Activated naive CD4-positive, alpha-beta T cell (primary cell): ENCODE data around the gene ZNF827.

Experiments
- DNase-seq, 4 experiments: peaks; one replicate each; lab custom pipeline; 2025; lab: John Stamatoyannopoulos, UW

ZNF827 gene

DNA sequence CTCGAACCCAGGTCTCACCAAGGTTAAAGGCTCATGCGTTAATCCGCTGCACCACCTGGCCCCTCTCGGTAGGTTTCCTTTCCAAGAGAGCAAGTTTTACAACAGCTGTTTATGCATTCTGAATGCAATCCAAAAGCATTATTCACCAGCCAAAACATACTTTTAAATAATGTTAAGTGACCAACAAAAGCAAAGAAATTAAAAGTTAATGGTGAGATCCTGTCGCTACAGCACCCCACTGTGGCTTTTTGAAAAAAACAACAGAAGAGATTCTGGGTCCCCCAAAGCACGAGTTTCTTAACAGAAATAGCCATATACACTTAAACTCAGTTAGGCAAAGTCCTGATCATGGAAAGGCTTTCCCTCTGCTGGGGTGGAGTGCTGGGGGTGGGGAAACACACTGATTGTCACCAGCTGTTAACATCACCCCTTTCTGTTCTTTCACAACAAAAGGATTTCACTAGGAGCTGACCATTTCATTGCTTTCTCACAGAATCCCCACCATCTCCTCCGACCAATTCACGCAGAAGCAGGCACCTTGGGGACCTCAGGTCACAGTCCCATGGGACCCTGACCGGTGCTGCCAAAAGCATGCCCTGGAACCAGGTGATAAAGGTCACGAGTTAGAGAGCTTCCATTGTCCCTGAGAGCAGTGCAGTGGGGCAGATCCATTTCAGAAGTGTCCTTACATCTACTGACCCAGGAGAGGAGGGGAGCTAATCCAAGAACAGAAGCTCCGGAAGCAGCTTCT is 51.2 kb downstream of the ZNF827 start:
- DNase-seq, result no peak

DNA sequence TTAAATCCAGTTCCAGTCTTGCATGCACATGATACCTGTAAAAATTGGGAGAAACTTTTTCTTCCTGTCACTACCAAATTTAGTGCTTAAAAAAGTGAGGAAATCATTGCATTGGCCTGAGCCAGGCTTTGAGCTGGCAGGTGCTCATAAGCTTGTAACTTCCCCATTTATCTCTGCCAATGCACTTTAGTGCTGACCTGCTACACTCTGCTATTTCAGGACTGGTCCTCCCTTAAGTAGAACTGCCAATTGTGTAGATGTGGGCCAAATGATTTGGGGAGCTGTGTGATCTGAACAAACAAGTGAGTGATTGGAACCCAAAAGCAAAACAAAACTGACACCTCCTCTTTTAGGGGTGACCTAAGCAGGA is 51.8 kb downstream of the ZNF827 start:
- DNase-seq, result no peak

DNA sequence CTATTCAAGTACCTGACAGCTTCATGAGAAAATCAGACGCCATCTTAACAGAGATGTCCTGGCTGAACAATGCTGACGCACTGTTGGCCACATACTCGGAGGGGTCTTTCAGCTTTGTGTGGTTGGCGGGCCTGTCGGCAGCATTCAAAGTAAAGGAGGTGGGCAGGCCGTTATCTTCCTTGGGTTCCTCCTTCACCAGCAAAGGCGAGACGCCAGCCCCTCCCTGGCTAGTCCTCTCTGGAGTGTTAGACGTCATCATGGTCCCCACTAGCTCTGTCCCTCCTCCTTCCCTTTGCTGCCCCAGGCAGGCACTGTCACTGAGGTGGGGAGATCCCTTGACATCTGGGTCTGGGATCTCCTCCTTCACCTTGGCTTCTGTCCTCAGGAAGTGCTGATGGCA is 53.0 kb downstream of the ZNF827 start:
- DNase-seq, result no peak

DNA sequence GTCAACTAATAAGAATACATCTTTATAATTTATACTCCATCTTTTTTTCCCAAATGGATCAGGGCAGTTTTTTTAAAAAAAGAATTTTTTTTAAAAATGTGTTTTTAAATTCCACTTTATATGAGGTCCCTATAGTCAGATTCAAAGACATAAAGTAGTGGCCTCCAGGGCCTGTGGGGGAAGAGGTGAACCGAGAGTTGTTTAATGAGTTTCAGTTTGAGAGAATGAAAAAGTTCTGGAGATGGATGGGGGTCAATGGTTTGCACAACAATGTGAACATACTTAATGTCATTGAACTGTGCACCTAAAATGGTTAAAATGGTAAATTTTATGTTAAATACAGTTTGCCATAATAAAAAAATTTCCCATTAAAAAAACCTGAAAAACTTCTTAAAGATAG is 53.8 kb downstream of the ZNF827 start:
- DNase-seq, result no peak

DNA sequence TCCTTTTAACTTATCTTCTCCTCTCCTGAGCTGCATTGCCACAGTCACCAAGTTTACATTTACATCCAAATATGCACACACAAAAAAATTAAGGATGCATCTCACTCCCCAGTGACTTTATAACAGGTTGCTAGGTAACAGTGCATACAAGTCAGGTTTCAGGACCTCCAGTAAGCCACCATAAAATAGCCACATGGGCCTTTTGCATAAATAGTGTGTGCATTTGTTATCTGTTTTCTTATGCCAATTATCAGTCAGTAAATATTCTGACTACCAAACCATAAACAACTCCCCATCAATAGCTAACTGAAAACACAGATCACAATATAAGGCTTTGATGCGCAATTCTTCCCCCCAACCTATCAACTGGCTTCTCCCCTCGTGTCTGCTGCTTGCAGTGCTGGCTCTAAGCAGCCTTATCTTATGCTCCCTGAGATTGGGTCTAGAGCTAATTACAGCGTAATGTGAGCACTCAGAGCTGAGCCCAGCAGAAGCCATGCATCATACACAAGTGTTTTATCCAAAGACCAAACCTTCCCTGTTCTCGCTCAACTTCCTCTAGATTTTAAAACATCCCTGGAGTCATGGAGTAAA is 55.4 kb downstream of the ZNF827 start:
- no peak for DNase-seq

DNA sequence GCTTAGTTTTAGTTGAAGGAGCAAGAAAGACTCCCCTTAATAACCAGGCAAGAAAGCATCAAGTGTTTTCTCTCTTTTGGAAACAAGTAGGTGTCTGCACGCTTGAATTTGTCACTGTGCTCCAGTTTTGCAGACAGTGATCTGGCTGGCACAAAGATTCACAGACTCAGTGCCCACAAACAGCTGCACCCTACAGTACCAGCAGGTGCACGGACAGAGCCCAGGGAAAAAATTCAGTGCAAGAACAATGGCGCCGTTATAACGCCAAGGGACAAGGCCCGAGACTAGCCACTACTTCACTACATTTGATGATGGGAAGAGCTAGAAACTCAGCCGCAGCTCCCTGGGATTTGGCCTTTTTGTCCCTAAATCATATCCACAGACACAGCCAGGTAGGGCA is 56.0 kb downstream of the ZNF827 start:
- no peak for DNase-seq

DNA sequence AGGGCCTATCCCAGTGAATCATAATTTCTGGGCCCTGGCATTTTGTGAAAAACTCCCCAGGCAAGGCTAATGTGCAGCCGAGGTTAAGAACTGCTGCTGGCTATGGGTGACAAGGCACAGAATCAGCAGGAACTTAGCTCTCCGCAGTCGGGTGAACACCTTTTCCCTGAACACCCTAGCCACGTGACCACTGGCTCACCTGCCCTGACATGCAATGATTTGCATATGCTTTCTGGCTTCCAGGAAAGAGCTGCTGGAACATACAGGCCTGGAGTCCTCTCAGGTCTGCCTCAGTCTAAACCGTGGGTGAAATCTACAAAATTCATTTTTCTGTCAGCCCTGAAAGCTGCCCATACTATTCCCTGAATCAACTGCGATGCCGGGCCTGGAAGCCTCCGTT is 56.6 kb downstream of the ZNF827 start:
- no peak for DNase-seq

DNA sequence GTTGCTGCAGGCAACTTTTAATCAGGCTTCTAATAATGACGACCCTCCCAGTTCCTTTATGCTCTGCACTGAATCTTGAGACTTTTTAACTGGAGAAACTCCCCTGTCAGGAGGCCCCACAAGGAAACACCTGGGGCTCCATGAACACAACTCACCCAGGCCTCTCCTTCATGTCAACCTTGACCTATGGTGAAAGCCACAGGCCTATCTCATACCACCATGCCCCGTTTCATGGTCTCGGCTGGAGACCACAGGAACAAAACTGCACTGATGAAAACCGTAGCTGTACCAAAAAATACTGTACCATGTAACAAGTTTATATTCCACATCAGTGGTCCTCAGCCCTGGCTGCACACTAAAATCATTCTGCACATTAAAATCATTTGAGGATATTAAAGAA is 57.0 kb downstream of the ZNF827 start:
- DNase-seq, result no peak

DNA sequence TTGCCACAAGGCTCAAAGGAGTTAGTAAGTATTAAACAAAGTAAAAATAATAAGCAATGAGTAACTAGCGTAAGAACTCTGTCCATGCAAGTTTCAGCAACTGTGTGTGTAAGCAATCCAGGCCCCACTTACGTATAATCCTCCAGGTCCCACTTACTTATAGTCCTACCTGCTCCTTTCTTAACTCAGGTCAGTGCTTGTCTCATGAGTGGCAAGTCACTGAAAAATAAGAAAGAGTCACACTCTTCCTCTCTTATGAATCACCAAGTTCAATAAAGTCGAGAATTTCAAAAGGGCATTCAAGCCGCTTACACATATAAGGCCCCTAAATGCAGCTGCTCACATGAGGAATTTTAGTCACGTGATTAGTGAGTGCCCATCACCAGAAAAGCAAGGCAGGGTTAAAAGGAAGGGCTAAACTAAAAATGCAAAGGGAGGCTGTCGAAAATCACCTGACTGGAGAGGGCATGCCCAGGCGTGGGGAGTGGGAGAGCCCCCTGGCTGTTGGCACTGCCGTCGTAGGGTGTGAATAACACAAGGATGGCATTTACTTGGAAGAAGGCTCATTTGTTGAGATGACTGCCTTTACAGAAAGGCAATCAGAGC is 58.2 kb downstream of the ZNF827 start:
- DNase-seq, result no peak

DNA sequence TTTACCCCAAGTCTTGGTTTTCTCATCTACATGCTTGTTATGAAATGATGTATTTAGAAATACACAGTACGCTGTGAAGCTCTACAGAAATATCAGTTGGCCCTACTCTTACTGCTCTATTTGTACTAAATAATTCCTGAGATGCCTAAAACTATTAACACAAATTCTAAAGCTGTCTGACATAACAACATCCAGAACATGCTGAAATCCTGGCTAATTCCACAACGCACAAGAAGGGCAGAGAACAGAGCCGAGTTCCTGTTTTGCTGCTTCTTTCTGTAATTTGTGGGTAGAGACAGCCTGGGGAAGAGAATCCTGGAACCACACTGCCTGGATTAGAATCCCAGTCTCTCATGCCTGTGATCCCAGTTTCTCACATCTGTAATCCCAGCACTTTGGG is 59.0 kb downstream of the ZNF827 start:
- no peak for DNase-seq

DNA sequence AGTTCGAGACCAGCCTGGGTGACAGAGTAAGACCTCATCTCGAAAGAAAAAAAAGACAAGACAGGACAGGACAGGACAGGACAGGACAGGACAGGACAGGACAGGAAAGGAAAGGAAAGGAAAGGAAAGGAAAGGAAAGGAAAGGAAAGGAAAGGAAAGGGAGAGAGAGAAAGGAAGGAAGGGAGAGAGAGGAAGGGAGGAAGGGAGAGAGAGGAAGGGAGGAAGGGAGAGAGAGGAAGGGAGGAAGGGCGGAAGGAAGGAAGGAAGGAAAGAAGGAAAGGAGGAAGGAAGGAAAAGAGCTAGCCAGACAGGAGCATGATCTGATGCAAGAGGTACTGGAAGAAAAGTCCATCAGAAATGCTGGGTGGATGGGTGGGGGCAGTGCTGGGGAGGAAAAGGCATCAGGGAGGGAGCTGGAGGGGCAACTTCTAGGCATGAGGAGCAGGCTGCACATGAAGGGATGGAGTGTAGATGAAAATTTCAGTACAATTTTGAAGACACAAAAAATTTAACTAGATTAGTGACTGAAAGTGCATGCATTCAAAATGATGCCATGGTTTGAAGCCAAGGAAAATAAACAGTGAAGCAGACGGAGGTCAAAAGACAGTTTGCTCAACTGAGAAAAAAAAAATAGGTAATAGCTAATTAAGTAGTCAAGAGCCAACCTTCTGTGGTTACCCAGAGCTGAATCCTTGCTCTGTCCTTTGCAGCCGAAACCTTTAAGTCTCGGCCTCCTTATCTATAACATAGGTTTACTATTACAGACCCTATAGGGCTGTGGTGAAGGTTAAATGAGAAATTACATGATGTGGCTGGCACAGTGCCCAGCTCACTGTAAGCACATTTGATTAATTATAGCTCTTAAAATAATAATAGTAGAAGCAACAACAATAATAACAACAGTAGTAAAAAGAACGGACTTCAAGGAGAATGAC is 59.9 kb downstream of the ZNF827 start:
- no peak for DNase-seq

DNA sequence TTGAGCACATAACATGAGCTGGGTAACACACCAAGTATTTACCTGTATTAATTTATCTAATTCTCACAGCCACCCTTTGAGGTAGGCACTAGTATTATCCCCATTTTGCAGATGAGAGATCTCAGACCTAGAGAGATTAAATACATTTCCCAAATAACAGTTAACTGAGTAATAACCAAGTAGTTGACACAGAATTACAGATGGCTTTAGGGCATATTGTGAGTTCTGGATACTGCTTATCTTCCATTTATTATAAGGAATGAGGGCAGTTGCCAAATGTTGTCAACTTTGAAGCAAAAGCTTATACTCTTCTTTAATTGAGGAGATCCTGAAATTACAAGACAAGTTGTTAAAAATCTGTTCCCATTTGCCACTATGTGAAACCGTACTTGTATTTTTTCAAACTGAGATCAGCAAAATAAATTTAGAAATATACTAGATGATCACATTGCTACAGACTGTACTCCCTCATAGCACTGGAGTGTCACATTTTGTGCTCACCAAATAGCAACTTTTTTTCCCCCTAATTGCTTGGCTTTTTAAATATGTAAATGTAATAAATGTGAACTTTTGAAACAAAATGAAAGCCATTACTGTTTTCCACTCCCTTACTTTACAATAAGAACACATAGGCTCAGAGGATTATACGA is 62.0 kb downstream of the ZNF827 start:
- no peak for DNase-seq

DNA sequence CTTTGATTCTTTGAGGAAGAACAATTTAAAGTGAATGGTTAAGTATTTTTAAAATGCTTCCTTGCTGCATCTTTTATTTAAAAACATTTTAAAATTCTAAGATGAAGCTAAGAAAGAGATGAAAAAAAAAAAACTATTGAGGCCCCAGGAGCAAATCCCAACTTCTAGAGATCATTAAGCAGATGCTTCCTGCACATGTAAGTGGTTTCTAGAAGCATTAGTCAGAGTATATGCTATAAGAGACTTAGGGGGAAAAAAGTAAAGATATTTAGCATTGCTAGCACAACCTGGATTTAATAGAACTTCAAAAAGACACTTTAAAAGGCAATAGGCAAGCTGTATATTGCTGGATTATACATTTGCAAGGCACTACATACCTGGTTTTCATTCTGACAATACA is 64.7 kb downstream of the ZNF827 start:
- no peak for DNase-seq

DNA sequence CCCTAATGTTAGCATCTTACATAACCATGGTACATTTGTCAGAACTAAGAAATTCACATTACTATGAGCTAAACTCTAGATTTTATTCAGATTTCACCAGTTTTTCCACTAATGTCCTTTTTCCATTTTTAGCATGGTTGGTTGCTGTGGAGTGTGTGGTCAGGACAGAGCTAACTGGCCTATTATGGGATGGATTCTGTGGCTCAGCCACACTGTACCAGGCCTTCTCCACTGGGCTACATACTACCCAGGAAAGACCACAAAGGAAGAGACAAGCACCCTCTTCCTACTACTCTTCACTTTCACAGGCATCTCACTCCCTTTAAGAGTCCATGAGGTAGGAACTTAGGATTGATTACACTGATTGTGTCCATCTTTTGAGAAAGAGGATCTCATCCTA is 67.4 kb downstream of the ZNF827 start:
- DNase-seq, result no peak

DNA sequence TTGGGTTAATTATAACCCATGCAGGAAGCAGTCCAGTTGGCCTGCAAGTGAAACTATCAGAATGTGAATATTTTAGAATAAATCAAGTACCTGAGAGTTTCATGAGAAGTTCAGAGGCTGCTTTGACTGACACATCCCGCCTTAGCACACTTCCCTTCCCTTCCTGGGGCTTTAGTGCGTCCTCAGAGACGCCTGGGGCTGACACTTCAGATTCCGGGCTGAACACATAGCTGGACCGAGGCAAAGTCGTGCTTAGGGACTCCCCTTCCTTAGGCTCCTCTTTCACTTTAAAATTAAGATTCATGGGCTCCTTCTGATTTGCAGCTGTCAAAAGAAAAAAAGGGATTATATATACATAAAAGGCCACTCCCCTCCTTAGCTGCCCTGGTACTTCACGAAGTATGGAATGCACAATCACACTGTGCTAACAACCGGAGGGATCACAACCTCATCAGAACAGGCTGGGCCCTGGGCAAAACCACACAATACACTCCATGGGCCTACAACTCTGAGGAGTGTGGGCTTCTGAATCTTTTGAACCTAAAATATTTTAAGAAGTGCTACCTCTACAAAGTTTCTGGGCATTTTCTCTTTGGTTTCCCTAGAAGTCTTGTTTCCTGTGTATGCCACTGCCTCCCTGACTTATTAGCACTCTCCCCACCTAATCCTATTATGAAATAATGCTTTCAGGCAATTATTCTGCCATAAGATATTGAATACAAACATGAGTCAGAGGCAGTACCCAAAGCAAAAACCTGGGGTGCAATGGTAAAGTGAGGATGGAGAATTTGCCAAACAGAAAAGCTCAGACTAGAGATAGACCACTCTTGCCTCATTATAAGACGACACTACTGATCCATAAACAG is 68.2 kb downstream of the ZNF827 start:
- DNase-seq, result no peak

DNA sequence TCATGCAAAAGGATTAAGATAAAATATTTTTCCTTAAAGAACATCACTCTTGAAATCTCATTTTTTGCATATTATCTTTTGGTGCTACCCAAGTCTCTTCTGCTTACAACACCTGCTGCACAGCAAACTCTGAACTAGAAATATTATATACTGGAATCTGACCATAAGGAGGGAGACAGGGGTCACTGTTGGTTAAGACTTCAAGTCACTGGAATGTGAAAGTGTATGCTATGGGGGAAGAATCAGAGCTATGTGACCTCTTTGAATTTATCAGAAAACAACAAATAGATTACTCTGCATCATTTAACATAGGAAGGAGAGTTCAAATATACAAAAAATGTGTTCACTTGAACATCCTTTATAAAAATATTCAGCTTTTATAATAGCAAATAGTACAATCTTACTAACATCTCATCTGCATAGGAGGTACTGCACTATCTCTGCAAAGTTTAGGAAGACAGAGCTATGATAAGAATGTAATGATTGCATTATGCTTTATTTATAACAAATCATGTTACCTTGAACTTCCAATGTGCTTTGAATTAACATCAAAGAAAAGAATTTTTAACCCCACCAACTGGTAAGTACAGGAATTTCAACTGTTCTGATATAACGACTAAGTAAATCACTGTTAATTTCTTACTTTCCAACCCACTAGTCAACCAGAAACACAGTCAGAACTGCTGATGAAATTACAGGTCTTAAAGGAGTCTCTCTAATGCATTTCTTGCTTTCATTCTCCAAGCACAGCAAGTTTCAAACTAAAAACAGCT is 69.8 kb downstream of the ZNF827 start:
- DNase-seq, result no peak

DNA sequence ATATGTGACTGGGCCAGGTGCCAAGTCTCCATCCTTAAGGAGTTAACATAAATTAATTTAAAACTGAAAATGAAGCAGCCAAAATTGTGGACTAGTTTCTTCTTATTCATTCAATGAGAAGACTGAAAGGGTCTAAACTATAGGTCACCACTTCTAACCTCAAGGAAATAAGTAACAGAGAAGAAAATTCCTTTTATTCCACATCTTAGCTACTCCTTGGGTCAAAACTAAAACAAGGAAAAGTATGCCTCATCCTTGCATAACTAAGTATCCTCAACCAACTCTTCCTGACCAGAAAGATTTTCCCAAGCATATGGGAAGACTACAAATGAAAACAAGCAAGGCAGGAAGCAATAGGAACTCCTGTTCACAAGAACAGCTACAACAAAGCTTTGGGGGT is 71.2 kb downstream of the ZNF827 start:
- DNase-seq, result no peak

DNA sequence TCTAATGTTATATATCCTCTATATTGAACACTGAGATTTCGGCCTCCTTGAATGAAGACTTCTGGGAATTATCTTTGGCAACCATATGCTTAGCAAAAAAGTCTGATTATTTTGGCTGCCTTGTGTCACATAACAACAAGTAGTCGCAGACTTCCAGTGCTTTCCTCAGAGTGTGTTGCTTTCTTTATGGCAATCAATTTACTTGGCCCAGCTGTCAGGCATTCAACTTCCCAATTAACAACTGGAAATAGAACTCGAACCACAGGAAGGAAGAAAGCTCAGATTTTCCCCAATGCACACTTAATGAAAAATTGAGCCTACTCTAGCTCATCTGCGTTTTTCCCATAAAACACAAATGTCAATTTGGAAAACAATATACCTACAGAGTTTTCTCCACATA is 71.6 kb downstream of the ZNF827 start:
- no peak for DNase-seq

DNA sequence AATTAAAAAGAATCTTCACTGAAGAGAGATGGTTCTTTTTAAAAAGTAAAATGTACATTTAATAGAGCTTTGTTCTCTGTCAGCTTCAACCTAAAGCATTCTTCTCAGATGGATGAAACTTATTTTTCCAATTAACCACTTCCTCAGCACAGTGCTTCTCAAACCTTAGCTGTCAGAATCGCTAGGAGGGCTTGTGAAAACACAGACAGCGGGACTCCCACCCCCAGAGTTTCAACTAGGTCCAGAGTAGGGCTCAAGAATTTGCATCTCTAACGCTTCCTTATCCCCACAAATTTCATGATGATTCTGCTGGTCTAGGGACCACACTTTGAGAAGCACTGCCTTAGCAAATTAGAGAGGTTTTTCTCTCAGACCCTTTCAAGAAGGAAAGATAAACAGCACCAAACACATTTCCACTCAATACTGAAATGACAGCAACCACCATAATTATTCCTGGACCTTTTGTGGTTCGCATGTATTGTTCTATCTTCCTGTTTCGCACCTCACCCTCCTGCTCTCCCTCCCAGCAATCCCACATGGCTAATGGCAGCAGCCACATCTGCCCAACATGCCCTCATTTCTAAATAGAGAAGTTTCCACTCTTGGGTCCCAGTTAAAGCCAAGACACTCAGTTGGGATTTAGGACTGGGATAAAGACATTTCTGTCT is 73.2 kb downstream of the ZNF827 start:
- no peak for DNase-seq

DNA sequence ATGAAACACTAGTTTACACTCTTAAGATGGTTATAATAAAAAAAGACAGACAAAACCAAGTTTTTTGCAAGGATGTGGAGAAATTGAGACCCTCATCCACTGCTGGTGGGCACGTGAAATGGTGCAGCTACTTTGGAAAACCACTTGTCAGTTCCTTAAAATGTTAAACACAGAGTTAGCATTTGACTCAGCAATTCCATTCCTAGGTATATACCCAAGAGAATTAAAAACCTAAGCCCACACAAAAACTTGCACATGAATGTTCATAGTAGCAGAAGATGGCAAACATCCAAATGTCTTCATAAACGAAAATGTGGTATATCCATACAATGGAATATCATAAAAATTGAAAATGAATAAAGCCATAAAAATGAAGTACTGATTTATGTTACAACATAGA is 75.4 kb downstream of the ZNF827 start:
- DNase-seq, result no peak
